ENCODE data around the gene HDAC9.

HDAC9 gene

DNA sequence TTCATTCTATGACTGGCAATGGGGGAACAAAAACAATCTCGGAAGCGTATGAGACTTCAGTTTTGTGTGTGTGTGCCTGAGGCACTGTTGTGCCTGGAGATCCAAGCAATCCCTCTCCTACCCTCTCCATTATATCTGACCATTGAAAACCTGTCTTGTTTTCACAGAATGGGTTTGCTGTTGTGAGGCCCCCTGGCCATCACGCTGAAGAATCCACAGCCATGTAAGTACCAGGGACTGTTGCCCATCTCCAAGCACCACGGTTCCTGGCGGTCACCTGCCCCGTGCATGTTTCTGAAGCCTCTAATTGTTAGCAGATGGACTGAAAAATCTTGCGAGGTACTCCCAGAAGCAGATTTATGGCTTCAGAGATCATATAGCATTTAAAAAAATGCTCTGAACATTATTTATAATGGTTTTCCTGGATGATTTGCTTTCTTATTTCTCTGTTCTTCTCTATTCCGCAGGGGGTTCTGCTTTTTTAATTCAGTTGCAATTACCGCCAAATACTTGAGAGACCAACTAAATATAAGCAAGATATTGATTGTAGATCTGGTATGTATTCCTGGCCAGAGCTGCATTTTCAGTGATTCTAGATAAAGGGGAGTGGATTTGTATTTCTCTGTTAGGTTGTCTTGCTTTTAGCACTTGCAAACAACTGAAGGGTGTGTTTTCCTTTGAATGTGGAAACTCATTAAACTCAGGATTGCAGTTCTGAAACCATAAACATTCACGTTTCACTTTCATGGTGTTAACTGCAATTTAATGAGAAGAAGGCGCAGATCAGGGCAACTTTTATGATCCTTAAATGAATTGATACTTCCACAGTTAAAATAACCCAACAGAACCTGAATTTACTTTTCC lies 333.7 kb downstream of the HDAC9 start:
- Histone ChIP-seq H3K27ac (no peak overlapping the region), H3K4me2 (no peak overlapping the region), H3K36me3 (no peaks in the 10 kb centered on the region), H3K4me1 (peaks cover 2% of the 10 kb centered on the region), H3K9me3 (no peaks in the 10 kb centered on the region), H4K20me1 (no peaks in the 10 kb centered on the region), H3K27me3 (no peaks in the 10 kb centered on the region), H3K9ac (no peak overlapping the region), H3K4me3 (no peak overlapping the region)
- TF ChIP-seq Cebpa-rat (IDR thresholded peaks at IDR 0.05) = no peak

GRCh38 chr7:18829858-18830285 lies 334.3 kb downstream of the HDAC9 start:
- Histone ChIP-seq H4K20me1 (no peaks in the 10 kb centered on the region), H3K4me3 (no peak overlapping the region)

DNA sequence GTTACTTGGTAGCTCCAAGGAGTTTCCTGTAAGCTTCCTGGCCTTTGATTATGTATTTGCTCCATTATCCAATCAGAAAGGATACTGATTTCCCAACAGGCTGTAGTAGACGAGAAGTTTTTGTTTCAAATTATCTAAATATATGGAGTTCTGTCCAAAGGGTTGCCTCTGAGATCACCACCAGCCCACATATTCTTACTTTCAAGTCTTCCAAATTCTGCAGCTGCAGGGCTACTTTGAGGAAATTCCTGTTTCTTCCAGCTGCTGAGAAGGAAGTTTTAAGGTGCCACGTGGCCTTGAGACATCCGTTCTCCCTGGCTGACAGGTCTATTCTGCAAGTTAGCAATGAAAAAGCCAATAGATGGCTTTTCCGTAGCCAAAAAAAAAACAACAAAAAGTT lies 335.9 kb downstream of the HDAC9 start:
- no peaks in the 10 kb centered on the region for H4K20me1 ChIP-seq
- TF ChIP-seq Cebpa-rat (IDR thresholded peaks at IDR 0.05) = no peak
- no peak overlapping the region for H3K27ac ChIP-seq
- no peaks in the 10 kb centered on the region for H3K9me3 ChIP-seq
- H3K27me3 ChIP-seq = no peaks in the 10 kb centered on the region
- no peak overlapping the region for H3K4me2 ChIP-seq
- H3K4me1 ChIP-seq = peaks cover 22% of the 10 kb centered on the region
- no peaks in the 10 kb centered on the region for H3K36me3 ChIP-seq
- H3K9ac ChIP-seq = no peak overlapping the region
- no peak overlapping the region for H3K4me3 ChIP-seq

More at GRCh38 chr7:18829858-18830285, 334.3 kb downstream of the HDAC9 start:
- H3K9ac ChIP-seq = no peak overlapping the region
- TF ChIP-seq Cebpa-rat (IDR thresholded peaks at IDR 0.05) = no peak
- no peaks in the 10 kb centered on the region for H3K27me3 ChIP-seq
- peaks cover 9% of the 10 kb centered on the region for H3K4me1 ChIP-seq
- no peak overlapping the region for H3K27ac ChIP-seq
- no peaks in the 10 kb centered on the region for H3K9me3 ChIP-seq
- no peak overlapping the region for H3K4me2 ChIP-seq
- no peaks in the 10 kb centered on the region for H3K36me3 ChIP-seq

- Histone ChIP-seq H3K4me2 (no peak overlapping the region), H3K36me3 (no peaks in the 10 kb centered on the region), H3K4me1 (peaks cover 22% of the 10 kb centered on the region), H3K9ac (no peak overlapping the region), H3K27me3 (no peaks in the 10 kb centered on the region), H3K9me3 (no peaks in the 10 kb centered on the region), H3K4me3 (no peak overlapping the region), H3K27ac (no peak overlapping the region), H4K20me1 (no peaks in the 10 kb centered on the region)
- no peak for TF ChIP-seq Cebpa-rat (IDR thresholded peaks at IDR 0.05)
Observed at GRCh38 chr7:18831943-18832342, 336.4 kb downstream of the HDAC9 start.

DNA sequence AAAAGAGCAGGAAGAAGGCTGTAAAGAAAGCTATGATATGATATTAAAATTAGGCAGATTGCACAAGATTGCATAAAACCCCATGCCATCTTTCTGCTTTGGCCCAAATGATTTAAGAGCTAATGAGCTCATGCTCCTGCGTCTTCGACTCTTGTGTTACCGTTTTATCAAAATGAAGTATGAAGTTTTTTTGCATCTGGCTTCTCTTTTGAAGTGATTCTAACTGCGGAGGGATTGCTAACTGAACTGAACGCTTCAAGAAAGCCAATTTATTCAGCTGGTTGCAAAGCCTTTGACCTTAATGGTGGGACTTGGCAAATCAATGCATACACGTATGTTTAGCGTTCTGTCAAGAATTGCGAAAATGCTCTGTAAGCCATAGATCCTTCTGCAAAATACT lies 339.0 kb downstream of the HDAC9 start:
- Histone ChIP-seq H4K20me1 (no peaks in the 10 kb centered on the region), H3K27me3 (no peaks in the 10 kb centered on the region), H3K9me3 (no peaks in the 10 kb centered on the region), H3K4me2 (peak overlapping the region; percentile 73), H3K4me3 (no peak overlapping the region), H3K27ac (no peak overlapping the region), H3K36me3 (no peaks in the 10 kb centered on the region), H3K9ac (no peak overlapping the region), H3K4me1 (peaks cover 22% of the 10 kb centered on the region)
- TF ChIP-seq Cebpa-rat (IDR thresholded peaks at IDR 0.05) = no peak

GRCh38 chr7:18835001-18835690 lies 339.6 kb downstream of the HDAC9 start:
- H3K9me3 ChIP-seq = no peaks in the 10 kb centered on the region
- H3K9ac ChIP-seq = peak overlapping the region; percentile 32; the same call in 1 of the 2 replicates
- peak overlapping the region; percentile 42 for H3K4me3 ChIP-seq
- TF ChIP-seq Cebpa-rat (IDR thresholded peaks at IDR 0.05) = no peak
- H3K4me2 ChIP-seq = peak overlapping the region; percentile 73
- H4K20me1 ChIP-seq = no peaks in the 10 kb centered on the region
- no peaks in the 10 kb centered on the region for H3K36me3 ChIP-seq
- no peak overlapping the region for H3K27ac ChIP-seq
- no peaks in the 10 kb centered on the region for H3K27me3 ChIP-seq
- peaks cover 22% of the 10 kb centered on the region for H3K4me1 ChIP-seq

- no peak overlapping the region for H3K9ac ChIP-seq
- no peak overlapping the region for H3K4me2 ChIP-seq
- H4K20me1 ChIP-seq = no peaks in the 10 kb centered on the region
- H3K27me3 ChIP-seq = no peaks in the 10 kb centered on the region
- H3K9me3 ChIP-seq = no peaks in the 10 kb centered on the region
- TF ChIP-seq Cebpa-rat (IDR thresholded peaks at IDR 0.05) = no peak
- no peaks in the 10 kb centered on the region for H3K4me1 ChIP-seq
- no peak overlapping the region for H3K4me3 ChIP-seq
- H3K36me3 ChIP-seq = no peaks in the 10 kb centered on the region
- no peak overlapping the region for H3K27ac ChIP-seq
Observed at GRCh38 chr7:18843979-18844378, 348.4 kb downstream of the HDAC9 start.

- H3K27me3 ChIP-seq = no peaks in the 10 kb centered on the region
- H3K36me3 ChIP-seq = no peaks in the 10 kb centered on the region
- TF ChIP-seq Cebpa-rat (IDR thresholded peaks at IDR 0.05) = no peak
- no peak overlapping the region for H3K4me2 ChIP-seq
- H3K27ac ChIP-seq = no peak overlapping the region
- no peaks in the 10 kb centered on the region for H3K4me1 ChIP-seq
- no peaks in the 10 kb centered on the region for H4K20me1 ChIP-seq
- H3K9ac ChIP-seq = no peak overlapping the region
- H3K4me3 ChIP-seq = no peak overlapping the region
- H3K9me3 ChIP-seq = no peaks in the 10 kb centered on the region
Observed at GRCh38 chr7:18844735-18845134, 349.2 kb downstream of the HDAC9 start.

DNA sequence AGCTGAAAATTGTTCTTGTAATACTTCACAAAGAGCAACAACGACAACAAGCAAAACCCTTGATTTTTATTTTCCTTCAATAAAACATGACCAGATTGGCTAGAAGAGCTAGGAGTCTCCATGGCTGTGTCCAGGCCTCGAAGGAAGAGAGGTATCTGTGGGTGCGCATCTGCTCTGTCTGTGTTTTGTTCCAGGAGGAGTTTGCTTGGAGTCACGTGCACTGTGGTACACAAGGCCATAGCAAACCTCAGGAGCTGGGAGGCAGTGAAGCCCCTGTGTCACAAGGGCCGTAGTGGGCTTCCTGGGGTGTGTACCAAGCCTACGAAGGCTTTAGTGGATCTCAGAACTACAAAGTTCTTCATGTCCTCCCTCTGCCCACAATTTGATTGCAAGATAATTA lies 350.2 kb downstream of the HDAC9 start:
- H3K36me3 ChIP-seq = no peaks in the 10 kb centered on the region
- H3K27ac ChIP-seq = no peak overlapping the region
- no peak overlapping the region for H3K4me3 ChIP-seq
- no peaks in the 10 kb centered on the region for H3K9me3 ChIP-seq
- H3K9ac ChIP-seq = no peak overlapping the region
- H3K4me2 ChIP-seq = no peak overlapping the region
- no peaks in the 10 kb centered on the region for H3K4me1 ChIP-seq
- no peak for TF ChIP-seq Cebpa-rat (IDR thresholded peaks at IDR 0.05)
- no peaks in the 10 kb centered on the region for H3K27me3 ChIP-seq
- H4K20me1 ChIP-seq = no peaks in the 10 kb centered on the region

GRCh38 chr7:18846765-18847215 lies 351.2 kb downstream of the HDAC9 start:
- Histone ChIP-seq H3K36me3 (no peaks in the 10 kb centered on the region), H3K4me1 (no peaks in the 10 kb centered on the region), H3K4me2 (no peak overlapping the region), H3K27ac (no peak overlapping the region), H3K4me3 (no peak overlapping the region), H3K9ac (no peak overlapping the region), H4K20me1 (no peaks in the 10 kb centered on the region), H3K9me3 (no peaks in the 10 kb centered on the region), H3K27me3 (no peaks in the 10 kb centered on the region)
- TF ChIP-seq Cebpa-rat (IDR thresholded peaks at IDR 0.05) = no peak
